Measurements from ENCODE around the gene SPEN. TPM values are rescaled to one million over a fixed set of nuclear protein-coding genes. Genes with fewer than 3 reads are reported as not detected.

The SPEN gene
- total and polyA plus RNA-seq, 10 of the 15 experiments (the other 5 are each of a cell fraction or from before 2014, with no cell fraction given), result 5.2 to 58.7 (median 20.1) TPM

- Histone ChIP-seq H3K27me3 (replicated peaks in 1 of 2; ENCODE audit: control insufficient read depth in 2 of 2, insufficient read depth in 2 of 2, low read length in 1 of 2) (no peaks in the 10 kb centered on the region), H3K9me3 (replicated peaks; ENCODE audit: control insufficient read depth, insufficient read depth, low read length) (no peaks in the 10 kb centered on the region), H2AFZ (ENCODE audit: control insufficient read depth, low read depth, low read length) (no peak overlapping the region), H3K27ac (ENCODE audit: control insufficient read depth, insufficient read depth) (no peak overlapping the region), H3K9ac (ENCODE audit: control insufficient read depth, insufficient read depth, low read length) (no peak overlapping the region), H4K20me1 (ENCODE audit: control insufficient read depth, insufficient read depth) (no peaks in the 10 kb centered on the region), H3K4me2 (ENCODE audit: control insufficient read depth, insufficient read depth) (no peak overlapping the region), H3K4me3 (no peak overlapping the region), H3K79me2 (ENCODE audit: control insufficient read depth, insufficient read depth, low read length) (peaks cover 2% of the 10 kb centered on the region; the same call in 1 of the 2 replicates), H3K36me3 (ENCODE audit: control insufficient read depth in 2 of 2, insufficient read depth in 2 of 2, low read length in 1 of 2) (peaks cover 14 to 77% of the 10 kb centered on the region in 2 experiments), H3K4me1 (ENCODE audit: control insufficient read depth, insufficient read depth, low read length) (peaks cover 3% of the 10 kb centered on the region)
- no peak for DNase-seq (ENCODE audit: low read depth, low spot score)
- ChIA-PET CTCF (no interaction called here), RAD21 (ENCODE audit: unreplicated experiment) (no interaction called here), POLR2A (no interaction called here), SMC1A (ENCODE audit: uncharacterized antibody, unreplicated experiment) (no interaction called here)
- no TSS peak for BruUV-seq (replicated peaks)
- in situ Hi-C loops (cut with MboI), result no loop called here
- WGBS (ENCODE audit: insufficient coverage, insufficient replicate concordance, low lambda C conversion rate, missing lambda C conversion rate), result 81% methylated on average over 18 of the region's 18 CpGs
- no peak for ATAC-seq
- FAIRE-seq, result no peak
- intact Hi-C loops (cut with micrococcal nuclease; ENCODE audit: unreplicated experiment), result loop anchor here (10.0 kb wide), 1 partner anchor 112 kb away; no protein-coding TSS in a partner anchor
- TF ChIP-seq IRF4 (IDR thresholded peaks at IDR 0.05; ENCODE audit: low read depth, low read length), result no peak
- TF ChIP-seq, protein P1, sequence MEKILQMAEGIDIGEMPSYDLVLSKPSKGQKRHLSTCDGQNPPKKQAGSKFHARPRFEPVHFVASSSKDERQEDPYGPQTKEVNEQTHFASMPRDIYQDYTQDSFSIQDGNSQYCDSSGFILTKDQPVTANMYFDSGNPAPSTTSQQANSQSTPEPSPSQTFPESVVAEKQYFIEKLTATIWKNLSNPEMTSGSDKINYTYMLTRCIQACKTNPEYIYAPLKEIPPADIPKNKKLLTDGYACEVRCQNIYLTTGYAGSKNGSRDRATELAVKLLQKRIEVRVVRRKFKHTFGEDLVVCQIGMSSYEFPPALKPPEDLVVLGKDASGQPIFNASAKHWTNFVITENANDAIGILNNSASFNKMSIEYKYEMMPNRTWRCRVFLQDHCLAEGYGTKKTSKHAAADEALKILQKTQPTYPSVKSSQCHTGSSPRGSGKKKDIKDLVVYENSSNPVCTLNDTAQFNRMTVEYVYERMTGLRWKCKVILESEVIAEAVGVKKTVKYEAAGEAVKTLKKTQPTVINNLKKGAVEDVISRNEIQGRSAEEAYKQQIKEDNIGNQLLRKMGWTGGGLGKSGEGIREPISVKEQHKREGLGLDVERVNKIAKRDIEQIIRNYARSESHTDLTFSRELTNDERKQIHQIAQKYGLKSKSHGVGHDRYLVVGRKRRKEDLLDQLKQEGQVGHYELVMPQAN (conservative IDR thresholded peaks at IDR 0.05), result no peak
- no peak for TF ChIP-seq USF2 (IDR thresholded peaks at IDR 0.05; ENCODE audit: borderline replicate concordance, low read depth, low read length)
- no peak for TF ChIP-seq TBL1XR1 (IDR thresholded peaks at IDR 0.05; ENCODE audit: low read depth, low read length)
- no peak for TF ChIP-seq RCOR1 (conservative IDR thresholded peaks at IDR 0.05; ENCODE audit: low read depth, low read length)
- TF ChIP-seq, protein P2, sequence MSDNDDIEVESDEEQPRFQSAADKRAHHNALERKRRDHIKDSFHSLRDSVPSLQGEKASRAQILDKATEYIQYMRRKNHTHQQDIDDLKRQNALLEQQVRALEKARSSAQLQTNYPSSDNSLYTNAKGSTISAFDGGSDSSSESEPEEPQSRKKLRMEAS (IDR thresholded peaks at IDR 0.05; ENCODE audit: low read depth, low read length), result no peak
- TF ChIP-seq BRCA1 (IDR thresholded peaks at IDR 0.05; ENCODE audit: low read depth, low read length), result no peak
- no peak for TF ChIP-seq KDM1A (IDR thresholded peaks at IDR 0.05; ENCODE audit: borderline replicate concordance)
- peak; percentile 39; the same call in 1 of the 2 replicates for TF ChIP-seq POLR2A (IDR thresholded peaks at IDR 0.05; ENCODE audit: low read depth, low read length)
- TF ChIP-seq IRF5 (IDR thresholded peaks at IDR 0.05; ENCODE audit: borderline replicate concordance), result no peak
- no peak for TF ChIP-seq E2F4 (IDR thresholded peaks at IDR 0.05; ENCODE audit: low read depth, low read length)
- no peak for TF ChIP-seq MEF2A (IDR thresholded peaks at IDR 0.05; ENCODE audit: insufficient read depth, low read depth, low read length)
- no peak for TF ChIP-seq ESRRA (IDR thresholded peaks at IDR 0.05; ENCODE audit: low read length)
- no peak for TF ChIP-seq SPI1 (IDR thresholded peaks at IDR 0.05; ENCODE audit: borderline replicate concordance, insufficient read depth, low read depth, low read length)
- TF ChIP-seq EGR1 (IDR thresholded peaks at IDR 0.05; ENCODE audit: borderline replicate concordance in 1 of 2, low read depth in 2 of 2, low read length in 2 of 2), result 0 out of 3 replicates have a peak, but pooled peaks of 1 of the 2 experiments have one; percentile 19
Measured at GRCh38 chr1:15942661-15943327, 95.3 kb downstream of the SPEN start.
